ENCODE data around the gene ARFRP1.

Gene ARFRP1

GRCh38 chr20:63753381-63753780 lies 45.6 kb upstream of the ARFRP1 start:
- H3K9ac ChIP-seq (ENCODE audit: low read length): no peak overlapping the region
- no peak overlapping the region for H4K91ac ChIP-seq (ENCODE audit: low read depth, low read length)
- no peaks in the 10 kb centered on the region for H3K79me2 ChIP-seq (ENCODE audit: control insufficient read depth, insufficient read depth, low read length, poor library complexity)
- H2AK5ac ChIP-seq (ENCODE audit: low read length): no peak overlapping the region
- no peak overlapping the region for H2BK5ac ChIP-seq (ENCODE audit: low read depth, low read length, poor library complexity)
- H3K23ac ChIP-seq (ENCODE audit: low read length): no peak overlapping the region
- no peaks in the 10 kb centered on the region for H3K79me1 ChIP-seq (ENCODE audit: low read length)
- no peak overlapping the region for H3K4ac ChIP-seq (ENCODE audit: low read depth, low read length)
- no peak overlapping the region for H3K14ac ChIP-seq (ENCODE audit: low read length)
- H3K4me3 ChIP-seq (ENCODE audit: low read depth, low read length): no peak overlapping the region
- H4K8ac ChIP-seq (ENCODE audit: low read depth, low read length): no peak overlapping the region
- no peak overlapping the region for H2BK120ac ChIP-seq (ENCODE audit: insufficient read depth, low read length, poor library complexity)
- H3K36me3 ChIP-seq (ENCODE audit: control insufficient read depth in 1 of 2, insufficient read depth in 2 of 2, low read length in 2 of 2): peaks cover 8 to 10% of the 10 kb centered on the region in 2 experiments
- no peak overlapping the region for H3K4me2 ChIP-seq (ENCODE audit: low read length)
- no peak overlapping the region for H2AFZ ChIP-seq (ENCODE audit: insufficient read depth, low read length, poor library complexity)
- H3K27me3 ChIP-seq (ENCODE audit: insufficient read depth, low read length): no peaks in the 10 kb centered on the region
- no CpG with 5 or more reads among the region's 13 CpGs for WGBS (ENCODE audit: extremely low coverage, insufficient coverage, insufficient read length)
- no peaks in the 10 kb centered on the region for H3K4me1 ChIP-seq (ENCODE audit: control insufficient read depth in 1 of 2, insufficient read depth in 2 of 2, low read length in 2 of 2)
- no peak overlapping the region for H4K12ac ChIP-seq (ENCODE audit: low read depth, low read length)
- H3K9me3 ChIP-seq (ENCODE audit: insufficient read depth, low read depth, low read length): peaks cover 7% of the 10 kb centered on the region
- H2BK12ac ChIP-seq (ENCODE audit: low read length): no peak overlapping the region
- no peak overlapping the region for H3K27ac ChIP-seq (ENCODE audit: low read depth, low read length)
- no peak overlapping the region for H3K18ac ChIP-seq (ENCODE audit: low read length)
- no peak for DNase-seq

DNA sequence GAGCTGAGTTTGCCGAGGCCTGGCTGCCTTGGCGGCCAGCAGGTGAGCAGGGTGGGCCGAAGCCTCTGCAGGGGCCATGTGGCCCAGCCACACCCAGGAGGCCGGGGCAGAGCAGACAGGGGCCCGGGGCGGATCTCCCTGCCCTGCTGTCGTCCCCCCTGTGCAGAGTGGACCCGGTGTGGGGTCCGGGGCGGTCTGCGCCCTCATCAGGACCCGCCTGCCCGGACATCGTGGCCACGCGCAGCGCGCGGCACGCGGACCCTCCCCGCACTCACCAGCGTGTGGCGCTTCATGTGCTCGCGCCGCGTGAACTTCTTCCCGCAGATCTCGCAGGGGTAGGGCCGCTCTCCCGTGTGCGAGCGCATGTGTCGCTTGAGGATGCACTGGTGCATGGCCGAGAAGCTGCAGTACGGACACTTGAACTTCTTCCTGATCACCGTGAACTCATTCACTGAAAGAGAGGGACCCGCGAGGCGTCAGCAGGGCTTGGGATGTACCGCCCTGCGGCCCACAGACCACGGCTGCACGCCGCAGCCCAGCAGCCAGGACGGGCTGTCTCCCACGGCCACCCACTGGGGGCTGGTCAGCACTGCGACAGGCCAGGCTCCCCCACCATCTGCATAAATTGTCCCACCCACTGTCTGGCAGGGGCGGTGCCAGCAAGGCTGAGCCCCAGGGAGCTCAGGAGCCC lies 44.8 kb upstream of the ARFRP1 start:
- no peak for DNase-seq
- H3K4me2 ChIP-seq (ENCODE audit: low read length): no peak overlapping the region
- no peak overlapping the region for H2AK5ac ChIP-seq (ENCODE audit: low read length)
- no peak overlapping the region for H2BK5ac ChIP-seq (ENCODE audit: low read depth, low read length, poor library complexity)
- no peak overlapping the region for H2AFZ ChIP-seq (ENCODE audit: insufficient read depth, low read length, poor library complexity)
- no peak overlapping the region for H3K4ac ChIP-seq (ENCODE audit: low read depth, low read length)
- H3K4me1 ChIP-seq (ENCODE audit: control insufficient read depth in 1 of 2, insufficient read depth in 2 of 2, low read length in 2 of 2): no peaks in the 10 kb centered on the region
- H2BK120ac ChIP-seq (ENCODE audit: insufficient read depth, low read length, poor library complexity): no peak overlapping the region
- no peak overlapping the region for H3K23ac ChIP-seq (ENCODE audit: low read length)
- no peaks in the 10 kb centered on the region for H3K79me2 ChIP-seq (ENCODE audit: control insufficient read depth, insufficient read depth, low read length, poor library complexity)
- H3K4me3 ChIP-seq (ENCODE audit: low read depth, low read length): no peak overlapping the region
- no peak overlapping the region for H3K14ac ChIP-seq (ENCODE audit: low read length)
- WGBS (ENCODE audit: extremely low coverage, insufficient coverage, insufficient read length): no CpG with 5 or more reads among the region's 50 CpGs
- peaks cover 7% of the 10 kb centered on the region for H3K9me3 ChIP-seq (ENCODE audit: insufficient read depth, low read depth, low read length)
- no peak overlapping the region for H2BK12ac ChIP-seq (ENCODE audit: low read length)
- no peak overlapping the region for H3K9ac ChIP-seq (ENCODE audit: low read length)
- peaks cover 8 to 10% of the 10 kb centered on the region in 2 experiments for H3K36me3 ChIP-seq (ENCODE audit: control insufficient read depth in 1 of 2, insufficient read depth in 2 of 2, low read length in 2 of 2)
- H3K79me1 ChIP-seq (ENCODE audit: low read length): no peaks in the 10 kb centered on the region
- no peak overlapping the region for H3K27ac ChIP-seq (ENCODE audit: low read depth, low read length)
- H3K27me3 ChIP-seq (ENCODE audit: insufficient read depth, low read length): no peaks in the 10 kb centered on the region
- H4K91ac ChIP-seq (ENCODE audit: low read depth, low read length): no peak overlapping the region
- no peak overlapping the region for H4K12ac ChIP-seq (ENCODE audit: low read depth, low read length)
- no peak overlapping the region for H4K8ac ChIP-seq (ENCODE audit: low read depth, low read length)
- H3K18ac ChIP-seq (ENCODE audit: low read length): no peak overlapping the region

GRCh38 chr20:63751471-63752271 lies 43.9 kb upstream of the ARFRP1 start:
- Histone ChIP-seq H3K79me2 (ENCODE audit: control insufficient read depth, insufficient read depth, low read length, poor library complexity) (no peaks in the 10 kb centered on the region), H3K4me1 (ENCODE audit: control insufficient read depth in 1 of 2, insufficient read depth in 2 of 2, low read length in 2 of 2) (no peaks in the 10 kb centered on the region), H3K14ac (ENCODE audit: low read length) (no peak overlapping the region), H3K4ac (ENCODE audit: low read depth, low read length) (no peak overlapping the region), H2BK12ac (ENCODE audit: low read length) (no peak overlapping the region), H3K27ac (ENCODE audit: low read depth, low read length) (no peak overlapping the region), H3K23ac (ENCODE audit: low read length) (no peak overlapping the region), H3K79me1 (ENCODE audit: low read length) (no peaks in the 10 kb centered on the region), H4K91ac (ENCODE audit: low read depth, low read length) (no peak overlapping the region), H2BK5ac (ENCODE audit: low read depth, low read length, poor library complexity) (no peak overlapping the region), H3K9me3 (ENCODE audit: insufficient read depth, low read depth, low read length) (peaks cover 7% of the 10 kb centered on the region), H3K9ac (ENCODE audit: low read length) (no peak overlapping the region), H3K27me3 (ENCODE audit: insufficient read depth, low read length) (no peaks in the 10 kb centered on the region), H2AFZ (ENCODE audit: insufficient read depth, low read length, poor library complexity) (no peak overlapping the region), H3K4me2 (ENCODE audit: low read length) (no peak overlapping the region), H4K12ac (ENCODE audit: low read depth, low read length) (no peak overlapping the region), H4K8ac (ENCODE audit: low read depth, low read length) (no peak overlapping the region), H3K4me3 (ENCODE audit: low read depth, low read length) (no peak overlapping the region), H2BK120ac (ENCODE audit: insufficient read depth, low read length, poor library complexity) (no peak overlapping the region), H3K36me3 (ENCODE audit: control insufficient read depth in 1 of 2, insufficient read depth in 2 of 2, low read length in 2 of 2) (peaks cover 12 to 13% of the 10 kb centered on the region in 2 experiments), H2AK5ac (ENCODE audit: low read length) (no peak overlapping the region), H3K18ac (ENCODE audit: low read length) (no peak overlapping the region)
- no peak for DNase-seq
- WGBS (ENCODE audit: extremely low coverage, insufficient coverage, insufficient read length): no CpG with 5 or more reads among the region's 45 CpGs

- H2AK5ac ChIP-seq (ENCODE audit: low read length): no peak overlapping the region
- H3K4ac ChIP-seq (ENCODE audit: low read depth, low read length): no peak overlapping the region
- H3K4me2 ChIP-seq (ENCODE audit: low read length): no peak overlapping the region
- H3K4me3 ChIP-seq (ENCODE audit: low read depth, low read length): no peak overlapping the region
- no peak overlapping the region for H4K8ac ChIP-seq (ENCODE audit: low read depth, low read length)
- no peak overlapping the region for H2BK120ac ChIP-seq (ENCODE audit: insufficient read depth, low read length, poor library complexity)
- peaks cover 17% of the 10 kb centered on the region in 2 experiments for H3K36me3 ChIP-seq (ENCODE audit: control insufficient read depth in 1 of 2, insufficient read depth in 2 of 2, low read length in 2 of 2)
- no peaks in the 10 kb centered on the region for H3K79me2 ChIP-seq (ENCODE audit: control insufficient read depth, insufficient read depth, low read length, poor library complexity)
- H3K27me3 ChIP-seq (ENCODE audit: insufficient read depth, low read length): no peaks in the 10 kb centered on the region
- H3K4me1 ChIP-seq (ENCODE audit: control insufficient read depth in 1 of 2, insufficient read depth in 2 of 2, low read length in 2 of 2): no peaks in the 10 kb centered on the region
- H2BK12ac ChIP-seq (ENCODE audit: low read length): no peak overlapping the region
- H4K12ac ChIP-seq (ENCODE audit: low read depth, low read length): no peak overlapping the region
- no peak overlapping the region for H3K27ac ChIP-seq (ENCODE audit: low read depth, low read length)
- no peak overlapping the region for H2AFZ ChIP-seq (ENCODE audit: insufficient read depth, low read length, poor library complexity)
- no peak overlapping the region for H3K14ac ChIP-seq (ENCODE audit: low read length)
- H4K91ac ChIP-seq (ENCODE audit: low read depth, low read length): no peak overlapping the region
- peaks cover 7% of the 10 kb centered on the region for H3K9me3 ChIP-seq (ENCODE audit: insufficient read depth, low read depth, low read length)
- no peak overlapping the region for H3K23ac ChIP-seq (ENCODE audit: low read length)
- no peaks in the 10 kb centered on the region for H3K79me1 ChIP-seq (ENCODE audit: low read length)
- no peak overlapping the region for H3K9ac ChIP-seq (ENCODE audit: low read length)
- H3K18ac ChIP-seq (ENCODE audit: low read length): no peak overlapping the region
- DNase-seq: no peak
- no peak overlapping the region for H2BK5ac ChIP-seq (ENCODE audit: low read depth, low read length, poor library complexity)
- no CpG with 5 or more reads among the region's 26 CpGs for WGBS (ENCODE audit: extremely low coverage, insufficient coverage, insufficient read length)
Measured at GRCh38 chr20:63750807-63751470, 43.2 kb upstream of the ARFRP1 start.
